Measurements from ENCODE around the gene GTF2H2C. TPM values are rescaled to one million over a fixed set of nuclear protein-coding genes. Genes with fewer than 3 reads are reported as not detected.

GTF2H2C gene
- total RNA-seq, 1 experiment from 2014 or later = 61.0 TPM

- Mint-ChIP-seq H3K4me3 (no peak overlapping the region), H3K36me3 (ENCODE audit: insufficient read depth in 1 of 3, low read depth in 3 of 3) (peaks cover 5 to 50% (median 45%) of the 10 kb centered on the region in 3 experiments), H3K27me3 (ENCODE audit: low read depth) (no peaks in the 10 kb centered on the region), H3K9me3 (peaks cover 6 to 9% of the 10 kb centered on the region in 2 experiments), H3K27ac (no peak overlapping the region), H3K4me1 (no peaks in the 10 kb centered on the region)
- H4K20me1 ChIP-seq (ENCODE audit: control insufficient read depth, insufficient read depth, insufficient read length) = no peaks in the 10 kb centered on the region
- H3K9ac ChIP-seq (ENCODE audit: extremely low read depth, insufficient read length, low read length) = no peak overlapping the region
- no peak overlapping the region for H3K23ac ChIP-seq (ENCODE audit: insufficient read length, low read depth, low read length)
- no peak overlapping the region for H2BK20ac ChIP-seq (ENCODE audit: low read depth, low read length, poor library complexity, severe bottlenecking)
- no peaks in the 10 kb centered on the region for H3K27me3 ChIP-seq (ENCODE audit: insufficient read depth, low read length)
- H4K5ac ChIP-seq (ENCODE audit: insufficient read length, low read depth, low read length) = no peak overlapping the region
- no peak for DNase-seq
- no peak overlapping the region for H2BK5ac ChIP-seq (ENCODE audit: insufficient read length, low read length)
- no peak overlapping the region for H2AK5ac ChIP-seq (ENCODE audit: insufficient read length, low read length)
- no peak overlapping the region for H3T11ph ChIP-seq (ENCODE audit: low read length)
- no peak overlapping the region for H2AFZ ChIP-seq (ENCODE audit: low read length)
- H3K79me2 ChIP-seq (ENCODE audit: insufficient read depth, low read length) = no peaks in the 10 kb centered on the region
- no peaks in the 10 kb centered on the region for H3K9me3 ChIP-seq (ENCODE audit: control insufficient read depth, low read depth, low read length)
- no peak overlapping the region for H2BK12ac ChIP-seq (ENCODE audit: insufficient read length, low read depth, low read length)
- H3K18ac ChIP-seq (ENCODE audit: insufficient read length, low read depth, low read length) = no peak overlapping the region
- H4K91ac ChIP-seq (ENCODE audit: insufficient read length, low read depth, low read length) = no peak overlapping the region
- TF ChIP-seq, protein P1, sequence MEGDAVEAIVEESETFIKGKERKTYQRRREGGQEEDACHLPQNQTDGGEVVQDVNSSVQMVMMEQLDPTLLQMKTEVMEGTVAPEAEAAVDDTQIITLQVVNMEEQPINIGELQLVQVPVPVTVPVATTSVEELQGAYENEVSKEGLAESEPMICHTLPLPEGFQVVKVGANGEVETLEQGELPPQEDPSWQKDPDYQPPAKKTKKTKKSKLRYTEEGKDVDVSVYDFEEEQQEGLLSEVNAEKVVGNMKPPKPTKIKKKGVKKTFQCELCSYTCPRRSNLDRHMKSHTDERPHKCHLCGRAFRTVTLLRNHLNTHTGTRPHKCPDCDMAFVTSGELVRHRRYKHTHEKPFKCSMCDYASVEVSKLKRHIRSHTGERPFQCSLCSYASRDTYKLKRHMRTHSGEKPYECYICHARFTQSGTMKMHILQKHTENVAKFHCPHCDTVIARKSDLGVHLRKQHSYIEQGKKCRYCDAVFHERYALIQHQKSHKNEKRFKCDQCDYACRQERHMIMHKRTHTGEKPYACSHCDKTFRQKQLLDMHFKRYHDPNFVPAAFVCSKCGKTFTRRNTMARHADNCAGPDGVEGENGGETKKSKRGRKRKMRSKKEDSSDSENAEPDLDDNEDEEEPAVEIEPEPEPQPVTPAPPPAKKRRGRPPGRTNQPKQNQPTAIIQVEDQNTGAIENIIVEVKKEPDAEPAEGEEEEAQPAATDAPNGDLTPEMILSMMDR (conservative IDR thresholded peaks at IDR 0.05) = no peak
- H4K8ac ChIP-seq (replicated peaks; ENCODE audit: insufficient read length, low read depth, low read length) = no peak overlapping the region
- no peak overlapping the region for H2BK120ac ChIP-seq (ENCODE audit: low read depth, low read length, poor library complexity, severe bottlenecking)
- no peaks in the 10 kb centered on the region for H3K23me2 ChIP-seq (ENCODE audit: insufficient read length, low read depth, low read length, poor library complexity, severe bottlenecking)
- H2BK15ac ChIP-seq (ENCODE audit: low read depth, low read length) = no peak overlapping the region
- WGBS (ENCODE audit: extremely low coverage, insufficient read length, low lambda C conversion rate) = no CpG with 5 or more reads among the region's 2 CpGs
- no peak overlapping the region for H3K56ac ChIP-seq (ENCODE audit: insufficient read length, low read depth, low read length)
- no peaks in the 10 kb centered on the region for H3K79me1 ChIP-seq (ENCODE audit: insufficient read depth, low read depth, low read length, poor library complexity, severe bottlenecking)
- H3K4me1 ChIP-seq (ENCODE audit: insufficient read depth, low read length) = no peaks in the 10 kb centered on the region
- no peak overlapping the region for H3K27ac ChIP-seq (ENCODE audit: insufficient read length, low read depth, low read length)
- H3K4me2 ChIP-seq (ENCODE audit: insufficient read depth, insufficient read length, low read length) = no peak overlapping the region
- no peak overlapping the region for H3K14ac ChIP-seq (ENCODE audit: insufficient read depth, low read length)
- H3K4ac ChIP-seq (ENCODE audit: low read depth, low read length) = no peak overlapping the region
Observed at GRCh38 chr5:69519285-69519684, 40.7 kb upstream of the GTF2H2C start.
